HG03521 (cell line): Measurements from ENCODE around the gene INPP4B.
A peak's percentile ranks its signal among the peaks of the same experiment; 100 is the strongest.
"Not testable (repeated sequence)": the region's sequence is repeated elsewhere in the genome, so short reads cannot be mapped to it uniquely, and the experiment has no call there.

Experiments
- ATAC-seq: cut with Tn5 transposase; IDR thresholded peaks from one replicate; pipeline ENCODE4 v1.9.1; 2021; ENCODE audit warnings: mild to moderate bottlenecking, moderate library complexity; ENCODE audit not compliant: unreplicated experiment

INPP4B gene

DNA sequence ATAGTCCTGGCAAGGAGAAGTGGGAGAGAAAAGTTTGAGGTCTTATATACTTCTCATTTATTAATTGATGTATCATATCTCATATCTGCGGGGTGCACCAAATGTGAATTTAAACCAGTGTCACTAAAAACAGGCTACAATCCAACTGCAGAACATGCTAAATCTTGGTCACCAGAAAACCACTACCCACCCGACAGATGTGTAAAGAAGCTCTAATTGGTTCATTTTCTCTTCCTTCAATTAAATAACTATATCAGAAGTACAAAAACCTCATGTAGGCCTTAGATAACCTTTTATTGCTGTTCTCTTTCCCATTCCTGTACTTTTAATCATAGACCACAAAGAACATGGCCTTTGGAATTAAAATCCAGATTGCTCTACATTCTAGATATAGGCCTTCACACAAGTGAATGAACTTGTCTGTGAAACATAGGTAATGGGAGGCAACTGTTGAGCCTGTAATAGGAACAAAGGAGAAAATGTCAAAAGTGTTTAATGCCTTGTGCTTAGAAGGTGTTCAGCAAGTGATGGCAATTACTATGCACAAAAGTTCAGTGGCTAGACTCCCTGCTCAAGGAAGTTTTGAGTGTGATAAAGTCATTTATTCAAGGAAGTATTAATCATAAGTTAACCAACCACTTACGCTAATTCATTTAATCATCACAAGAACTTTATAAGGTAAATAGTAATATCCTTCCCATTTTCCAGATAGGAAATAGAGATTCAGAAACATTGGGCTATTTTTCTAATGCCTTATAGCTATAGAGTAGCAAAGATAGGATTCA lies 425.6 kb downstream of the INPP4B start:
- ATAC-seq = no peak

DNA sequence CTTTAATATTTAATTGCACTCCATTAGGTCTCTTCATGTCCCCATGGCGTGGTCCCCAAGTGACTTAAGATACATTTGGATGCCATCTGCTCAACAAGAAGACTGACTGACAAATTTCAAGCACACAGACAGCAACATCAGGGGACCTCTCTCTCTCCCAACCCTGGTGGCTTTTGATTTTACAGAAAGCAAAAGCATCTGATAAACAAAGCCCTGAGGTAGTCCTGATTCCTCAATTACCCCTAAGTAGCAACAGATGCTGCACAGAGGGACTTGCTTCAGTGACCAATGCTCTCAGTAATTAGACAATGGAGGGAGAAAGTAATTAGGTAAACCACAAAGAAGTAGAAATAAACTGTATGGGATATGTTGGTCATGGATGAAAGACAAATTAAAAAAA lies 426.4 kb downstream of the INPP4B start:
- no peak for ATAC-seq

DNA sequence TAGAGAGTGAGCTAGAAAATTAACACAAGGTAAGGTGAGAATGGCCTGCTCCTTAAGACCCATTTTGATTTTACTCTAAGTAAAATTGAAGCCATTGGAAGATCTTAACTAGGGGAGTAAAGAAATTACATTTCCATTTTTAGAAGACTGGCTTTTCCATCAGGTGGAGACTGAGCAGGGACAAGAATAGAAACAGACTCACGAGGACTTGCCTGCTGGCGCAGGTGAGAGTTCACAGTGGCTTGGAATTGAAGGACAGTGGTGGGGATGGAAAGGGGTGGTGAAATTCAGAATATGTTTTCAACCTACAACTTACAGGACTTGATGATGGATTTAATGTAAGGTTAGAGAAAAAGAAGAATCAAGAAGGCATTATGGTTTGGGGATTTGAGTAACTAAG lies 427.4 kb downstream of the INPP4B start:
- no peak for ATAC-seq

DNA sequence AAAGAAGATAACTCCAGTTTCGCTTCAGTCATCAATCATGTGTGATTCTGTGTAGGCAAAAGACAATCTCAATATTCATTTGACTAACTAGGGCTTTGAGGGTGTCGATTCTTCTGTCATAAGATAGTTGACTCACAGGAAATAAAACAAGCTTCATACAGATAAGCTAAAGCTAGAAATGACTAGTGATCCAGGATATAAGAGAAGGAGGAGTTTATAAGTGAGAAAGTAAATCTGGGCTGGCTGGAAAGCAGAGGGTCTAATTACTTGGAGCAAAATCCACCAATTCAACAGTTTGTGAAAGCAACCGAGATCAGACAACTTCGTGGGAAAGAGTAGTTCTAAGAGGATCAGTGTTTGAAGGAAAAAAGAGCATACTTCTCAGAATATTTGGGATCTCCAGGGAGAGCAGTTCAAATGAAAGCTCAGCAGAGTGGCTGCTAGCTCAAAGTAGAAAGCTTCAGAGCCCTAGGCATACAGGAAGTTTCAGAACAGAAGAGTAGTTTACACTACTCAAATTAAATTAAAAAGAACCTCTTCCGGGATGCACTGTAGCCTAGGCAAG lies 429.3 kb downstream of the INPP4B start:
- ATAC-seq = no peak

DNA sequence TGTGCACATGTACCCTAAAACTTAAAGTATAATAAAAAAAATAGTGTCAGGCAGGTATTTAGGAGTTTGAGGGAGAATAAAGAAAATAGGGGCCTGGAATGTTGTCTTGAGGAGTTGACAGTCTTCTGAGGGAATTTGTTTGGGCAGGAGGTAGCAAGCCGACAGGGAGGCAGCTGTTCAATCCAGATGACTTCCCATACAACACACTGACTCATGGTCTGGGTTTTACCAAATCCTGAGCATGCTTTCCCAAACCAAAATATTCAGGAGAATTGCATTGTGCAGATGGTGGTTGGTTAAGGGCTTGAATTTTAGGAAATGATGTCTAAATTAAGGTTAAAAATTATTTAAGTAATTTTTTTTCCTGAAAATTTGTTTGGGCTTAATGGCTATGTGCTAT lies 430.0 kb downstream of the INPP4B start:
- no peak for ATAC-seq

DNA sequence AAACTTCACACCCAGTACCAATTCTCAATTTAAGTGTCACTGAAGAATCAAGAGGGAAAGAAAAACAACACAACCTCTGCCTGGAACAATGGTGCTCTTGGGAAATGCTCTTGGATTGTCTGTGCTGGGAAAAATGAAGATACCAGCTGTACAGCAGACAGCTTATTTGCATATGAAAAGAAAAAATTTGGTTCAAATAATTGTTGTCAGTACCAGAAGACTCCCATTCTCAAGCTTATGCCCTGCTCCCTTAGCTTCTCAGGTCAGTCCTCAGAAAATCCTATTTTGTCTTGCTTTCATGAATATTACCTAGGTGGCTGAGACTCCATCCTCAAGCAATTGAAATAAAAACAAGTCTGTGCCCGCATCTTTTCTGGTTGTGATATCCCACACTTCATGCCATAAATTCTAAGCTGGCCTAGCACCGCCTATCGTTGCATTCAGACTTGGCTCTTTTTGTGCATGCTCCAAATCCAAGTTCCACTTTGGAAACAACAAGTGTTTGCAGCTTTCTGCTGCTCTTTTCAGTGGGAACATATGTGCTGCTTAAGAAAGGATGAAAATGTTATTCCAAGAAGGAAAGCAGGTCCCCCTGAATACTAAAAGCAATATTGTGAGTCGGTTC lies 431.6 kb downstream of the INPP4B start:
- no peak for ATAC-seq

DNA sequence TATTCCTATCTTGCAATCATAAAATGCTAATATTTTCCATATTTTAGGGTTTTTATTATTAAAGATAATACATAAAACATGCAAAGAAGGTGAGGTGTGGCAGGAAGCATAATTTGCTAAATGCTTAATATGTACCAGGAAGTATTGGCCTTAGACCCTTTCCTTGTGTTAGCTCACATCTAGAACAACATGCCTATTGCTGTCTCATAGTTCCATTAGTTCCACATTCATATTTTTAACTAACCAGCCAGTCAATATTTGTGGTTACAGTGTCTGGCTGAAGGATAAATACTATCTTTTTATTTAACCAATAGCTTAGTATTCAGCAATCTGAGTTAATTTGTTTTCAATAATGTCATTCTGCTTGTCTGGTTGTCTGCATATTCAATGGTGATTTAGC lies 432.6 kb downstream of the INPP4B start:
- ATAC-seq = no peak

DNA sequence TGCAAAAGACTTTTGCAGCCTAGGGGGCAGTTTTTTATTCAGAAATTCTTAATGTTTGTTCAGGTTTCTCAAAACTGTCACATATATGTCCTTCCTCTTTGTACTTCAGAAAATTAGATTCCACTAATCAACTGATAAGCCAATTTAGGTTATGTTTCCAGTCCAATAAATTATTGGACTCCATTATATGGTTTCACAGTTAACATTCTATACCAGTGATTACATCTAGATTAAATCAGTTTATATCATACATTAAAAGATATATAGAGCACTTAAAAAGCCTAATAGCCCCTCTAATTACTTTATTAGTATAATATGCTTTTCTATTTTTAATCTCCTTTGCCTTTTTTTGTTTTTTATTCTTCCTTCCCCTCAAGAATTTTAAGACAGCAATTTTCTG lies 434.1 kb downstream of the INPP4B start:
- no peak for ATAC-seq

DNA sequence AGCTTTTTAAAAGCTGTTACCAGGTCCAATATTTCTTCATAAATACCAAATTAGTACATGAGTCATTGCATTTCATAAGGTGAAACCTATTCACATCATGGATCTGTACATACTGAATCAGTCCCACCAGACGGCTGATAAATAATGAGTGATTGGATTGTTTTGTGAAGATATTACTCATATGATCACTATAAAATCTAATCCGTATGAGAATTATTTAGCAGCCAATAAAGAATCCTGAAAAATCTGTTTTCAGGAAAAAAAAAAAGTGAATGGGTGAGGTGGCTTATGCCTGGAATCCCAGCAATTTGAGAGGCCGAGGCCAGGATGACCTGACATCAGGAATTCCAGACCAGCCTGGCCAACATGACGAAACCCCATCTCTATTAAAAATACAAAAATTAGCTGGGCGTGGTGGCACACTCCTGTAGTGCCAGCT lies 438.1 kb downstream of the INPP4B start:
- ATAC-seq = no peak

DNA sequence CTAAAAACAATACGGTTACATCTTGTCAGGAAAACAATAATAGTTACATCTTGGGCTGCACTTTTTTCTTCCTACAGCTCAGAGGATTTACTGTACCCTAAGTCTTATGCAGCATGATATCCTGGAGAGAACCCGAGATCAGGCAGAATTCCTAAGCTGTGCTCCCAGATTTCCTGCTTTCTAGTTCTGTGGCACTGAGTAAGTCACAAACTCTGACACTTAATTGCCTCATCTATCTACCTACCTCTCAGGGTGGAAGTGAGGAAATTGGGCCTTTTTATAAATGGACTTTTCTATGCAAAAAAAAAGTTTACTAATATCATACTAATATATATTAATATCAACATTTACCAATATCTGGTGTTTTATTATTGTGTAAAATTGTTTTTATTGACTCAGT lies 438.5 kb downstream of the INPP4B start:
- ATAC-seq = no peak

DNA sequence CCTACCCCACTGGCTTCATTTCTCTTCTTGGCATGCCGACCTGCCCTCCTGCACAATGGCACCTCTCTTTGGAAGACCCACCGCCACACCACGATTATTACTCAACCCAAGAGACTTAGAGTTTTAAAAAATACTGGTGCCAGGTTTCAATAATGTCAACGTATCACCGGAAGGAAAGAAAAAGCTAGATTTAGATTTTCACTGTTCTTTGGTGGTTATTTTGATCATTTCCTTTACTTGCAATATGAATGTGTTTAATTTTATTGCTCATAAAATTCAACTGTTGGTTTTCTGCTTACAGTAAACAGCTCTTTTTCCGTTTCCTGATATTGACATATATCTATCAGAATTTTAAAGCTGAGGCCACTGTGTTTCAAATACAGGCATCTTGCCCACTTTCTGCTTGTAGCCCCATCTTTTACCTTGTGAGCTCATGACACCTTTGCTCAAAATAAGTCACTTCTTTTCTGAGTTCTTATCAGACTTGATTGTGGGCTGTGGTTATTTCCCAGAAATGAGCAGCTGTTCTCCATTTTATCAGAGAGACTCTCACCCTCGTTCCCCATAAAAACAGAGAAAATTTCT lies 439.1 kb downstream of the INPP4B start:
- no peak for ATAC-seq

DNA sequence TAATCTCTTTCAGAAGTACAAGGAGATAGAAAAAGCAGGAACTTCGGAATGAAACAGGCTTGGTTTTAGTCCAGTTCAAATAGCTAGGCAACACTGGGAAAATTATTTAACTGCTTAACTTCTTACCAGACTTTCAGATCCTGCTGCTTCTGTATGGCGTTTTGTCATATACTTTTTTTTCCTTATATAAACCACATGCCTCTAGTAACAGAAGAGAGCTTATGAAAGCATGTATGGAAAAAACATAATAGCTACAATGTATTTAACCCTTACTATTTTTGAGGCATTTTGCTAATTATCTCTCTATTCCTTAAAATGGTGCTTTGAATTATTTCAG lies 439.6 kb downstream of the INPP4B start:
- no peak for ATAC-seq

DNA sequence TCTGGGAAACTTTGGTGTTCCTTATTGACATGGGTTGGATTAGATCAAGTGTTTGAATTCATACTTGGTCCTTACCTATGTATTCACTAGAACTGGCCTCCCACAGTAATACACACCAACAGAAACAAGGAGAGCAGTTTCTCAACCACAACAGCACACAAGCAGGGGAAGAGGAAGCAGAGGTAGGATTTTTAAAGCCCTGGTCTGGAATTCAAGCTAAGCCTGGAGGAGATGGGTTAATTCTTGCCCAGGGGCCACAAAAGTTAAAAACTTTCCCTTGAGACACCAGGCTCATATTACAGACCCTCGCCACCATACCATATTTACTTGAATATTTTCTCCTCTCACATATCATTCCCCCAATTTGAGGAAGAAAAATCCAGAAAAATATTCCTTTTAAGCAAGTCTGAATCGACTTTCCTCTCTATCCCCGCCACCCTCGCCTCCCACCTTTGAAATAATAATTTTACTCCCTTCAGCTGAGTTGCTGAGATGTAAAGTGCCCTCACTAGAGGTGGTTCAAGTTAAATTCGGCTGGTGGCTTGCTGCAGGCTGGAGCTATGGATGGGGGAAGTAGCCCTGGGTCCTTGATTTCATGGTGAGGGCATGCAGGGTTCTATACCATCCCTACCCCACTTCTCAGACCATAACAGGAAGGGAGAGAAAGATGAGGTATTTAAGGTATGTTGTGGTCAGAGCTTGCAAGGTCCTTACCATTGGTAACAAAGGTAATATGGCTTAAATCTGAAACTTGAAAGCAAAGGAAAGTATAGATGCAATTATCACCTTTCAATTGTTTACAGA lies 440.2 kb downstream of the INPP4B start:
- ATAC-seq = peak; percentile 20

DNA sequence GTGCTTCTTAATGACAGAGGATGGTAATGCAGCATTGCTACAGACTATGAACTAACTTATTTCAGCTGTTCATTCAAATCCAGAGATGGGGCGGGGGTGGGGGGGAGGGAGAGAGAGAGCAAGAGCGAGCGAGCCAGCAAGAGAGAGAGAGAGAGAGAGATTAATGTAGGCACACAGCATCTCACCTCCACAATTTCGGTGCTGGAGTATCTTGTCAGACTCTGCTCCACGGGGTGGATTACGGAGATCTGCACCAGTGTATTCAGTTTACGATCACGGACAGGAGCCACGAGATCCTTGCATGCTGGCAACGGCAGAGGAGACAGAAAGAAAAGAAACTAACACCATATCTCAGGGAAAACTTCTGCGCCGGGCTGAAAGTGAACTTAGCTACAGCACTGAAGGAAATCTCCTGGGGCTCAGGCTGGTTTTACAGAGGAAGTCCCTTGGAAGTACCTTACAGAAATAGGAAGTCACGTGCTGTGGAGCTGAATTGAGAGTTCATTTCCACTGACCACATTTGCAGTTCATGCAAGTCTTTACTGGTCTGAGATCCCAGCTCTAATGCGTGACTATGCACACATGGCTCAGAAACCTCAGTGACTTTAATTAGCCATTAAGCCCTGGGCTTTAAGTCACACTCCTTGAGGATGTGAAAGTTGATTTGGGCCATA lies 440.9 kb downstream of the INPP4B start:
- ATAC-seq = peak; percentile 41

DNA sequence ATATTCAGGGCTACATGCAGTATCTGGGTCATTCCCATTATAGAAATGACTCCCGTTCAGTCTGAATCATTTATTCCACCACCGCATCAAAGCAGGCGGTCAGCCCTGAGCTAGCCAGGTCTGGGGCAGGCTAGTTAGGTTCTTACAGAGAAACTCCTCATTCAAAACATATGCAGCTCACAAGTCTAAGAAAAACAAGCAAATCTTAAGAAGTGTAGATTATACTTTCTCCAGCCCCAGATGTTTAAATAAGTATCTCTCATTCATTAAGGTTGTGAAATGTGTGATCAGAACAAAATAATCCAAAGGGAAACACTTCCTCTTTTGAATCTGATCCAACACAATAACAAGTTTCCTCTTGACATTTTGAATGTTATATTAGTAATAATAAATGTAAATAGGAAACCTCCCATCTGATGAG lies 441.9 kb downstream of the INPP4B start:
- no peak for ATAC-seq

DNA sequence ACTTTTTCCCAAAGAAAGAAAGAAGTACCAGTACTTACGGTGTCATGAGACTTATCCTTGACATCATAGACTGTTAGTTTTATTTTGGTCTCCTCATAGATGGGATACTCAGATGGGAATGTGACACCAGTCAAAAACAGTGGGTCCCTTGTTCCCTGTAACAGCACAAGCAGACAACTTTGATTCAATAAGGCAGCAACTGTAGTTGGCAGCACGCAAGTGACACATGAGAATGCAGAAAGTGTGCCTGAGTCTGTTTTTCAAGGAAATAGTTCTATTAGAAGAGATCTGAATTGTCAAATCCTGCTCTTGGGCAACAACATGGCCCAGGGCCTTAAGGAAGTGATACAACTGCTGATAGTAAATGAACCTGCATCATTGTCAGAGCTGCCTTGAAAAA lies 443.2 kb downstream of the INPP4B start:
- no peak for ATAC-seq

DNA sequence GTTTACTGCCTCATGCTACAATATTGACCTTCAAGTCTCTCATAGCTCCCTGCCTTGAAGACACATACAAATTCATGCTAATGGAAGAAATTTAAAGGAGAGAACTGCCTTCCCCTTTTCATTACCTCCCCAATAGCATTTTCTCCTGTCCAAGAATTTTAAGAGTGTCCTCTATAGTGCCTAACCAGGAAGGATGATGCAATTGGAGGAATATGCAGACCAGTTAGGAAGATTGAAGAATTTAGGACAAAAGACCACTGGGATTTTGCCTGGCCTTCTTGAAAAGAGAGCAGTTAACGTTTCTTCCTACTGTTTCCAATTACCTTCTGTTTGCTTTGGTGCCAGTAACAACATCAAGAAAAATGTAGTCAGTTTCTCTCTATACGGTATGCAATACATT lies 443.9 kb downstream of the INPP4B start:
- ATAC-seq = no peak

DNA sequence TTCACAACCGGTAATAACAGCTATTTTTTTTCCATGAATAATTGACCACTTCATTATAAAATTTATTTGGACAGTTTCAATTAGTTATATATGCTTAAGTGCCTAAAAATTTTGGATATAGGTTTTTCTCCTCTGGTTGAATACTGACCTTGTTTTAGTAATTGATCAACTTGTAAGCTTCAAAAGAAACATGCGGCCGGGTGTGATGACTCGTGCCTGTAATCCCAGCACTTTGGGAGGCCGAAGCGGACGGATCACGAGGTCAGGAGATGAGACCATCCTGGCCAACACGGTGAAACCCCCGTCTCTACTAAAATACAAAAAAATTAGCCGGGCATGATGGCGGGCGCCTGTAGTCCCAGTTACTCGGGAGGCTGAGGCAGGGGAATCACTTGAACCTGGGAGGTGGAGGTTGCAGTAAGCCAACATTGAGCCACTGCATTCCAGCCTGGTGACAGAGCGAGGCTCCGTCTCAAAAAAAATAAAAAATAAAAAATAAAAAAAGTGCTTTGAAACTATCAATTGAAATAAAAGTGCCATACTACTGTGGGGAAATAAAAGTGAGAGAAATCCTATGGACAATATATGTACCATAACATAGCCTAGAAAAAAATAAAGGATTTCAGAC lies 448.6 kb downstream of the INPP4B start:
- not testable (repeated sequence) for ATAC-seq

DNA sequence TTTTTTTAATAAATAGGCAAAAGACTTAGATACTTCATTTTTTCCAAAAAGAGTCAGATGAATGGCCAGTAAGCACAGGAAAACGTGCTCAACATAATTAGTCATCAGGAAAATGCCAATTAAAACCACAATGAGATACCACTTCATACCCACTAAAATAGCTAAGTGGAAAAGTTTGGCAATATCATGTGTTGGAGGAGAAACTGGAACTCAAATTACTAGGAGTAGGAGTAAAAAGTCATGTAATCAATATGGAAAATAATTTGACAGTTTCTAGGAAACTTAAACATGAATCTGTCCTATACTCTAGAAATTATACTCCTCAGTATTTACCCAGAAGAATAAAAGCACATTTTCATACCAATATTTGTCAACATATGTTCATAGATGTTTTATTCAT lies 449.8 kb downstream of the INPP4B start:
- ATAC-seq = no peak

DNA sequence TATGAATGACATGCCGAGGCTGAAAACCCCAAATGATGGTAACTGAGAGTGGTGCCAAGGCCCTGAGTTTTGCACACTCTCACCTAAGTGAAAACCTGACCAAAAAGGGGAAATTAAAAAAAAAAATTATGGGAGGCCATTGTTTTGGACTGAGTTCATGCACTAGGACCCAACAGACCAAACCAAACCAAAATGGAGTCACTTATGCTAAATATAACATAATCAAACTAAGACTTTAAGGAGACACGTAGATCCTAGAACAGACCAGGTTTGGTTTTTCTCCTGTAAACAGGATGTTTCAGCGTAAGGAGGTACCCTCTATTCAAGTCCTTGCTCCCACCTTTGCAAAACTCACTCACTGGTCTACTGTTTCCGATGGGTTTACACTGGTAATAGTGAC lies 453.0 kb downstream of the INPP4B start:
- ATAC-seq = no peak
